HG02610 (cell line): Measurements from ENCODE around the gene BPIFB1.

Experiments used
- ATAC-seq: cut with Tn5 transposase; IDR thresholded peaks from one replicate; pipeline ENCODE4 v1.9.1; 2021; ENCODE audit warnings: mild to moderate bottlenecking, moderate library complexity; ENCODE audit not compliant: unreplicated experiment

Gene BPIFB1

DNA sequence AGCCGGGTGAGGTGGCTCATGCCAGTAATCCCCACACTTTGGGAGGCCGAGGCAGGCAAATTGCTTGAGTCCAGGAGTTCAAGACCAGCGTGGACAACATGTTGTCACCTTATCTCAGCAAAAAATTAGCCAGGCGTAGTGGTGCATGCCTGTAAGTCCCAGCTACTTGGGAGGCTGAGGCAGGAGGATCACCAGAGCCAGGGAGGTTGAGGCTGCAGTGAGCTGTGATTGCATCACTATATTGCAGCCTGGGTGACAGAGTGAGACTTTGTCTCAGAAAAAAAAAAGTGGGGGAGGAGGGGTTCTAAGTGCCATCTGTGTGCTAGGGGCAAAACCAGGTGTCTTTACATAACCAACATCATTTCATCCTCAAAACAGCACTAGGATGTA is 70.0 kb downstream of the BPIFB1 start:
- ATAC-seq, result no peak
